ENCODE measurements around the gene SPOCK1. TPM values are rescaled to one million over a fixed set of nuclear protein-coding genes. Genes with fewer than 3 reads are reported as not detected.

Gene SPOCK1
- total and polyA plus RNA-seq, 2 donors (not counting 3 experiments of a cell fraction or from before 2014, with no cell fraction given), result 144 to 280 TPM

GRCh38 chr5:137061382-137061781, 437.7 kb downstream of the SPOCK1 start:
- TF ChIP-seq EZH2 (IDR thresholded peaks at IDR 0.05; ENCODE audit: borderline replicate concordance, low read depth, low read length, severe bottlenecking) (no peak), MYC (IDR thresholded peaks at IDR 0.05; ENCODE audit: low read depth, low read length) (no peak), CTCF (IDR thresholded peaks at IDR 0.05; ENCODE audit: extremely low read depth in 1 of 2, insufficient read depth in 1 of 2, low read depth in 1 of 2, low read length in 2 of 2) (no peak), MAX (IDR thresholded peaks at IDR 0.05; ENCODE audit: insufficient read depth, insufficient read length) (no peak), JUN (IDR thresholded peaks at IDR 0.05; ENCODE audit: borderline replicate concordance, insufficient read depth, insufficient read length, low read depth) (no peak), POLR2AphosphoS5 (IDR thresholded peaks at IDR 0.05; ENCODE audit: insufficient read depth, low read depth, low read length) (no peak), GATA2 (IDR thresholded peaks at IDR 0.05; ENCODE audit: insufficient read depth, insufficient read length, low read depth, low read length) (peak; percentile 56)
- no TSS peak for BruUV-seq (replicated peaks)
- FAIRE-seq, result peak; percentile 79
- H3K27ac ChIP-seq (ENCODE audit: insufficient read depth, low read depth, low read length), result peak overlapping the region; percentile 46
- no peaks in the 10 kb centered on the region for H3K36me3 ChIP-seq (ENCODE audit: control insufficient read depth in 2 of 2, extremely low read depth in 1 of 2, insufficient read depth in 2 of 2, low read length in 2 of 2)
- ChIA-PET CTCF (interaction anchor here (1.1 to 2.3 kb wide), 5 partner anchors 9 to 259 kb away, joined by 3 to 19 read pairs (median 6); no protein-coding TSS in a partner anchor), POLR2A (no interaction called here)
- peak overlapping the region in 1 of 3 experiments; percentile 34 for H3K4me3 ChIP-seq (replicated peaks in 1 of 3; ENCODE audit: insufficient read depth in 1 of 3, low read depth in 1 of 3, low read length in 3 of 3)
- no peaks in the 10 kb centered on the region for H3K79me2 ChIP-seq (ENCODE audit: control insufficient read depth, insufficient read depth, low read length)
- H2AFZ ChIP-seq (ENCODE audit: low read depth, low read length), result peak overlapping the region; percentile 20
- intact Hi-C loops (cut with micrococcal nuclease), result loop anchor here (1.0 kb wide), 1 partner anchor 11 kb away; no protein-coding TSS in a partner anchor
- H3K27me3 ChIP-seq (ENCODE audit: control insufficient read depth in 2 of 2, insufficient read depth in 2 of 2, low read length in 2 of 2), result no peaks in the 10 kb centered on the region
- H3K4me2 ChIP-seq (ENCODE audit: insufficient read depth, low read length), result peak overlapping the region; percentile 68
- peak; percentile 89 for DNase-seq (ENCODE audit: low read depth, low spot score)
- H3K9me1 ChIP-seq (replicated peaks; ENCODE audit: control insufficient read depth, extremely low read depth, insufficient read depth, low read length), result no peaks in the 10 kb centered on the region
- dilution Hi-C loops (cut with MboI; ENCODE audit: extremely low pct_ligation_motif_present, low sequenced_read_pairs), result no loop called here
- peaks cover 16% of the 10 kb centered on the region for H3K4me1 ChIP-seq (ENCODE audit: control insufficient read depth, extremely low read depth, insufficient read depth, low read length)
- H4K20me1 ChIP-seq (replicated peaks; ENCODE audit: control insufficient read depth, extremely low read depth, insufficient read depth, low read length), result no peaks in the 10 kb centered on the region
- H3K9me3 ChIP-seq (replicated peaks; ENCODE audit: control insufficient read depth, insufficient read depth, low read length), result no peaks in the 10 kb centered on the region
- H3K9ac ChIP-seq (replicated peaks; ENCODE audit: extremely low read depth, insufficient read depth, low read length), result peak overlapping the region; percentile 19

All from endothelial cell of umbilical vein (primary cell).